A549 (cell line): Measurements from ENCODE around the gene PPP1R37.

Source experiments
- EP300 ChIP-seq, 2 experiments: fragments of >200 bp; sonication (Bioruptor Twin); formaldehyde crosslinking; IDR thresholded peaks; 2 replicates in 1 of 2; 3 replicates in 1 of 2; pipeline ENCODE4 v1.6.1; 2016 to 2017
- POLR2A ChIP-seq: IDR thresholded peaks from 2 replicates; pipeline ENCODE4 v1.6.1; 2012; ENCODE audit warnings: mild to moderate bottlenecking, low read length
- TF ChIP-seq, protein P1 (sequence below): fragments of >200 bp; sonication (Bioruptor Twin); formaldehyde crosslinking; IDR thresholded peaks from 3 replicates; pipeline ENCODE4 v1.5.1; 2016
- TF ChIP-seq, protein P2 (sequence below): fragments of 450-650 bp; IDR thresholded peaks from 2 replicates; pipeline ENCODE4 v1.6.1; 2014; ENCODE audit warnings: antibody characterized with exemption
- TF ChIP-seq, protein P3 (sequence below): fragments of 200-600 bp; sonication (generic); IDR thresholded peaks from 2 replicates; pipeline ENCODE4 v1.6.1; 2016; ENCODE audit warnings: antibody characterized with exemption, mild to moderate bottlenecking, moderate library complexity

DNA sequence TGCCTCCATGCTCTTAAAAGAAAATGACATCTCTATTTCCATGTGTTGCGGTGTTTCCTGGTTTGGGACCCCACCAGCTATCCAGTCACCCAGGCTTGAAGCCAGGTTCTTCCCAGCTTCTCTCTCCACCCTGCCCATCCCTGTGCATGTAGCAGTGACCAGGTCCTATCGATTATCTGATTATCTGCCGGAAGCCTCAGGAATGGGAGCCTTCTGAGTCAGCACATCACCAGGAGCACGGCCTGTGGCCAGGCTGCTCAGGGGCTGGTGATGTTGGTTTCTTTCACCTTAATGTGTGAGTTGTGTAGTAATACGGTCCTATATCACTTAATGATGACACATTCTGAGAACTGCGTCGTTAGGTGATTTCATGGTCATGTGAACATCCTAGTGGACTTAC lies 33.7 kb downstream of the PPP1R37 start:
- no peak for TF ChIP-seq EP300 (IDR thresholded peaks at IDR 0.05)
- TF ChIP-seq, protein P1, sequence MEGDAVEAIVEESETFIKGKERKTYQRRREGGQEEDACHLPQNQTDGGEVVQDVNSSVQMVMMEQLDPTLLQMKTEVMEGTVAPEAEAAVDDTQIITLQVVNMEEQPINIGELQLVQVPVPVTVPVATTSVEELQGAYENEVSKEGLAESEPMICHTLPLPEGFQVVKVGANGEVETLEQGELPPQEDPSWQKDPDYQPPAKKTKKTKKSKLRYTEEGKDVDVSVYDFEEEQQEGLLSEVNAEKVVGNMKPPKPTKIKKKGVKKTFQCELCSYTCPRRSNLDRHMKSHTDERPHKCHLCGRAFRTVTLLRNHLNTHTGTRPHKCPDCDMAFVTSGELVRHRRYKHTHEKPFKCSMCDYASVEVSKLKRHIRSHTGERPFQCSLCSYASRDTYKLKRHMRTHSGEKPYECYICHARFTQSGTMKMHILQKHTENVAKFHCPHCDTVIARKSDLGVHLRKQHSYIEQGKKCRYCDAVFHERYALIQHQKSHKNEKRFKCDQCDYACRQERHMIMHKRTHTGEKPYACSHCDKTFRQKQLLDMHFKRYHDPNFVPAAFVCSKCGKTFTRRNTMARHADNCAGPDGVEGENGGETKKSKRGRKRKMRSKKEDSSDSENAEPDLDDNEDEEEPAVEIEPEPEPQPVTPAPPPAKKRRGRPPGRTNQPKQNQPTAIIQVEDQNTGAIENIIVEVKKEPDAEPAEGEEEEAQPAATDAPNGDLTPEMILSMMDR = no peak
- TF ChIP-seq, protein P2, sequence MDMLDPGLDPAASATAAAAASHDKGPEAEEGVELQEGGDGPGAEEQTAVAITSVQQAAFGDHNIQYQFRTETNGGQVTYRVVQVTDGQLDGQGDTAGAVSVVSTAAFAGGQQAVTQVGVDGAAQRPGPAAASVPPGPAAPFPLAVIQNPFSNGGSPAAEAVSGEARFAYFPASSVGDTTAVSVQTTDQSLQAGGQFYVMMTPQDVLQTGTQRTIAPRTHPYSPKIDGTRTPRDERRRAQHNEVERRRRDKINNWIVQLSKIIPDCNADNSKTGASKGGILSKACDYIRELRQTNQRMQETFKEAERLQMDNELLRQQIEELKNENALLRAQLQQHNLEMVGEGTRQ = no peak
- TF ChIP-seq, protein P3, sequence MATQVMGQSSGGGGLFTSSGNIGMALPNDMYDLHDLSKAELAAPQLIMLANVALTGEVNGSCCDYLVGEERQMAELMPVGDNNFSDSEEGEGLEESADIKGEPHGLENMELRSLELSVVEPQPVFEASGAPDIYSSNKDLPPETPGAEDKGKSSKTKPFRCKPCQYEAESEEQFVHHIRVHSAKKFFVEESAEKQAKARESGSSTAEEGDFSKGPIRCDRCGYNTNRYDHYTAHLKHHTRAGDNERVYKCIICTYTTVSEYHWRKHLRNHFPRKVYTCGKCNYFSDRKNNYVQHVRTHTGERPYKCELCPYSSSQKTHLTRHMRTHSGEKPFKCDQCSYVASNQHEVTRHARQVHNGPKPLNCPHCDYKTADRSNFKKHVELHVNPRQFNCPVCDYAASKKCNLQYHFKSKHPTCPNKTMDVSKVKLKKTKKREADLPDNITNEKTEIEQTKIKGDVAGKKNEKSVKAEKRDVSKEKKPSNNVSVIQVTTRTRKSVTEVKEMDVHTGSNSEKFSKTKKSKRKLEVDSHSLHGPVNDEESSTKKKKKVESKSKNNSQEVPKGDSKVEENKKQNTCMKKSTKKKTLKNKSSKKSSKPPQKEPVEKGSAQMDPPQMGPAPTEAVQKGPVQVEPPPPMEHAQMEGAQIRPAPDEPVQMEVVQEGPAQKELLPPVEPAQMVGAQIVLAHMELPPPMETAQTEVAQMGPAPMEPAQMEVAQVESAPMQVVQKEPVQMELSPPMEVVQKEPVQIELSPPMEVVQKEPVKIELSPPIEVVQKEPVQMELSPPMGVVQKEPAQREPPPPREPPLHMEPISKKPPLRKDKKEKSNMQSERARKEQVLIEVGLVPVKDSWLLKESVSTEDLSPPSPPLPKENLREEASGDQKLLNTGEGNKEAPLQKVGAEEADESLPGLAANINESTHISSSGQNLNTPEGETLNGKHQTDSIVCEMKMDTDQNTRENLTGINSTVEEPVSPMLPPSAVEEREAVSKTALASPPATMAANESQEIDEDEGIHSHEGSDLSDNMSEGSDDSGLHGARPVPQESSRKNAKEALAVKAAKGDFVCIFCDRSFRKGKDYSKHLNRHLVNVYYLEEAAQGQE = no peak
- no peak for TF ChIP-seq POLR2A
